Kidney capillary endothelial cell (primary cell): ENCODE results near the gene IGHMBP2.

Experiments
- DNase-seq: peaks from one replicate; pipeline ENCODE4 v3.0.0-alpha.2; 2018; ENCODE audit warnings: low spot score

The IGHMBP2 gene

GRCh38 chr11:68987211-68987610 is 83.5 kb downstream of the IGHMBP2 start:
- no peak for DNase-seq

DNA sequence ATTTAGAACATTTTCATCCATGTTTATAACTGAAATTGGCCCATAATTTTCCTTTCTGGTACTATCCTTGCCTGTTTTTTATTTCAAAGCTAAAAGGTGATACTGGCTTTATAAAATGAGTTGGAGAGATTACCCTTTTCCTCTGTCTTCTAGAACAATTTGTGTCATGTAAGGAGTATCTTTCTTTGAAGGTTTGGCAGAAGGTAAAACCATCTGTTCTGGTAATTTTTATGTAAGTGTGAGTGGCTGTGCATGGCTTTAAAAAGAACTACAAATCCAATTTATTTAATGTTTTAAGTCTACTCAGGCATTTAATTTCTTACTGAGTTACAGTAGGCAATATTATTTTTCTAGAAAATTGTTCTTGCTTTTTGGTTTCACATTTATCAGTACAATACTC is 84.8 kb downstream of the IGHMBP2 start:
- DNase-seq = no peak
